Muscle of arm (tissue), 12 donors: Measurements from ENCODE around the gene NCKAP5. TPM values are rescaled to one million over a fixed set of nuclear protein-coding genes. Genes with fewer than 3 reads are reported as not detected.
"Not testable (repeated sequence)": the region's sequence is repeated elsewhere in the genome, so short reads cannot be mapped to it uniquely, and the experiment has no call there.

Experiments used
- DNase-seq: peaks from one replicate; pipeline ENCODE4 v3.0.0-alpha.2; 2013
- polyA plus RNA-seq, 12 donors: library from polyadenylated mRNA; unstranded; fragments of 120-200 nt; gene quantifications; one replicate each; pipeline ENCODE4 v1.2.1, GENCODE V29; 2013; ENCODE audit not compliant: insufficient read length in 12 of 12

NCKAP5 gene
- polyA plus RNA-seq, 12 donors = 3.1 to 17.3 (median 5.4) TPM; not detected in 1

DNA sequence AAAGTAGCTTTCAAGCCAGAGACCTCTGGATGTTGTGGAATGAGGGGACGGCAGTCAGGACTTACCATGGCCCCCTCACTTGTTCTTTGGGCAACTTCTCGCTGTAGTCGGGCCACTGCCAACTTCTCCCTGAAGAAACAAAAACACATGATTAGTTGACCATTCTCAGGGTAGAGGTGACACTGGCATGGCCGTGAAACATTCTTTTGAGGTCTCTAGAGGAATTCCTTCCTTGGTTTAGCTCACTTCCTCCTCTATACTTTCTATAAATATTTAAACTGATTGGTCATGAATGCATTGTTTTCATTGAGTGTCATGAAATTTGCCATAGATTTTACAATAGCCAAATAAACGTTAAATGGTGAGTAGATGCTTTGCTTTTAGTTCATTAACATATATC is 354.6 kb downstream of the NCKAP5 start:
- no peak for DNase-seq

DNA sequence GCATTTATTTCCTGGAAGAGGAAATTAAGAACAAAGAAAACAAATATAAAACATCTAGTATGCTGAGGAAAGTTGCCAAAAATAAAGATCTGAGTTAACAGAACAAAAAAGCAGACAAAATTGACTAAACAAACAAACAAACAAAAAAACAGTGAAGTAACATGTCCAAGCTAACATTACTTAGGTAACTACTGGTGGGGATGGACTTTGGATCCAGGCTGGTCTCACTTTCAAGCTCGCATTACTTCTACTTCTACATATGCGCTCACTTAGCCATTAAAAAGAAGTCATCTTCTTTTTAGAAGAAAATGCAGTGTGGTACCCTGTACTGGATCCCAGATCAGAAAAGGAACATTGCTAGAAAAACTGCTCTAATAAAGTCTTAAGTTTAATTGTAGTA is 358.9 kb downstream of the NCKAP5 start:
- no peak for DNase-seq

DNA sequence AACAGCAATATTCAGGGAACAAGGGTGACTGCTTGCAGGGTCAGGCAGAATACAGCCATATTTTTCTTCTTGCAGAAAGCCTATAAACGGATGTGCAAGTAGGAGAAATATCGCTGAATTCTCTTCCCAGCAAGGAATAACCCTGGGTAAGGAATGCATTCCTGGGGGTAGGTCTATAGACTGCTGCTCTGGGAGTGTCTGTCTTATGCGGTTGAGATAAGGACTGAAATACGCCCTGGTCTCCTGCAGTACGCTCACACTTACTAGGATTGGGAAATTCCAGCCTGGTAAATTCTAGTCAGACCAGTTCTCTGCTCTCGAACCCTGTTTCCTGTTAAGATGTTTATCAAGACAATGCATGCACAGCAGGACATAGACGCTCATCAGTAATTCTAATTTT is 361.6 kb downstream of the NCKAP5 start:
- DNase-seq = not testable (repeated sequence)

- DNase-seq = peak; percentile 38
Observed at GRCh38 chr2:133204421-133204820, 363.8 kb downstream of the NCKAP5 start.

DNA sequence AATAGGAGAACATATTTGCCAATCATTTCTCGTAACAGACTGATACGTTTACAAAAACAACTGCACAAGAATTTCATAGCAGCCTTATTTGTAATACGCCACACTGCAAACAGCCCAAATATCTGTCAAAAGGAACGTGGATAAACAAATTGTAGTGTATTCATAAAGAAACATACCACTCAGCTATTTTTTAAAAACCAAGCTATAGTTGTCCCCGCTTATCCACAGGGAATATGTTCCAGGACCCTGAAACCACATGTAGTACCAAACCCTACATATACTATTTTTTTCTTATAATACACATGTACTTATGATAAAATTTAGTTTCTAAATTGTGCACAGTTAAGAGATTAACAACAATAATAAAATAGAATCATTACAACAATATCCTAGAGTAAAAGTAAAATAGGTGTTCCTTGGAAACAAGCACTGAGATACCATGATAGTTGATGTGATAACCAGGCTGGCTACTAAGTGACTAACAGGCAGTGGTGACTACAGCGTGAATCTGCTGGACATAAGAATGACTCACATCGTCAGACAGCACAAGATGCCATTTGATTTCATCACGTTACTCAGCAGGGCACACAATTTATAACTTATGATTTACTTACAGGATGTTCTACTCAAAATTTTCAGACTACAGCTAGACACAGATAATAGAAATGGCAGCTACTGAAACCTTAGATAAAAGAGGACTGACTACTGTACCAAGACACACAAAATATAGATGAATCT is 367.4 kb downstream of the NCKAP5 start:
- no peak for DNase-seq

DNA sequence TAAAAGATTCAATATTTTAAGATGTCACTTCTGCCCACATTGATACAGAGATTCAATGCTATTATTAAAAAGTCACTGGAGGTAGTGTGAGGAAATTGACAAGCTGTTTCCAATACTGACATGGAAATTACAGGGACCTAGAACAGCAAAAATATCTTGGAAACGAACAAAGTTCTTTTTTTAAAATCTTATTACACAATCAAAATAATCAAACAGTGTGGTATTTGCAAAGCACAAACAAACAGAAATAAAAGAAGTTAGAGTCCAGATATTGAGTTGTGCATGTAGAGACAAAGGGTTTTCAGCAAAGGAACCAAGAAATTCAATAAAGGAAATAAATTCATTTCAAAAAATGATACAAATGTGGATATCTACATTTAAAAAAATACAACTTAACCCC is 369.6 kb downstream of the NCKAP5 start:
- DNase-seq = no peak

GRCh38 chr2:133197156-133197555 is 371.1 kb downstream of the NCKAP5 start:
- no peak for DNase-seq

DNA sequence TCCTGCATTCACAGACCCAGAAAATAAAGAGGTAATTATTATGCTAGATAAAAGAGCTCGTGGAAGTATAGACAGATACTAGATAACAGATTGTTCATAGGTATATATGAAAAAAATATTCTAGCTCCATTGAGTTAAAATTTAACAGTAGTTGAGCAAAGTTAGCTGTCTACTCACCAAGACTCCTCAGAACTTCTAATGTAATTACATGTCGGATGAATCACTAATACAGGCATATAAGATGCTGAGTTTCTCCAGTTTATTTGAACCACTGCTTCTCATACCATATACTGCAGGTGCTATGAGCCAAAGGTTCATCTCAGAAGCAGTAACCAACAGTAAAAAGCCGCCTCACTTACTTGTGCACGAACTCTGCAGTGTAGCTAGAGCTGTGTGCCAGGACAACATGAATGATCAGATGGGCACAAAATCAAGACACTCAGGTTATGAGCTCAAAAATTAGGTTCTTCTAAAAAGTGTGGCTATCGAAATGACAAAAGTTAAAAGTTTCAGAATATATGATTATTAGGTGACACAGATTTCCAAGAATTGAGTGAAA is 373.4 kb downstream of the NCKAP5 start:
- no peak for DNase-seq

DNA sequence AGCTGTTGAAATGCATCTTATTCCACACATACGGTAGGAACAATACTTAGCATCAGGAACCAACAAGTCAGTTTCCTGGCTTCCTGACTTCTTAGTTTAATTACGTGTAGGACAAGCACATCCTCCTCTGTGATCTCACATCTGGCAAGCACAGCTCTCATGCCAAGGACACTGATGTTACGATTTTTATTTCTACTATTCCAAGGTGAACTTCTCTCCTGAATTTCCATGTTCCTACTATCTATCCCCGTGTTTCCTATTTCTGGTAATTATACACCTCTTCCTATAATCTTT is 374.0 kb downstream of the NCKAP5 start:
- DNase-seq = no peak

DNA sequence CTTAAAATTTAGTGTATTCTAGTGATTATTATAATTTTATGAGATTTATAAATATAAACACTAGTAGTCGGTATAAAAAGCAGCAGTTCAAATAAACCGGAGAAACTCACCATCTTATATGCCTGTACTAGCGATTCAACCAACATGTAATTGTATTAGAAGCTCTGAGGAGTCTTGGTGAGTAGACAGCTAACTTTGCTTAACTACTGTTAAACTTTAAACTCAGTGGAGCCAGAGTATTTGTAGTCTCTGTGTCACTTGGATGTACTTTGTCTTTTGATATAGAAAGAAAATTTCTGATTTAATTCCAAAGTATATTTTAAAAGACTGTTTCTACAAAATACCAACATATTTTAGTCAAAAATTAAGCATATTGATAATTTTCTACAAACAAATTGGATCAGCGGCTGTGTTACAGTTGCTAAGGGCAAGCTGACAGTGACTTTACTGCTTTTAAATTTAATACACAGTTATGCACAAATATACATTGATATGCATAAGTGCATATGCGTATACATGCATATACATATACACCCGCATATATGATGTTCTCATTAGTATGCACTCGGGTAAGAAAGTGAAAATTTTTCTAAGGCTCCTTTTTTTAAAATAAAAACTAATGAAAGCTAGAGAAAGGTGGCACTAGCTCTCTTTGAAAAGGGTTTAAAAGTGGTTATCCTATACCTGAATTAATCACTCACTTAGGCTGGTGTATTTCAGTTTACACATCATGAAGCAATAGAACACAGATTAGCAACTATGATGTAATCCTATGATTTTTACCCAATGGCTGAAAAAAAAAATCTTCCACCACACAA is 374.5 kb downstream of the NCKAP5 start:
- DNase-seq = no peak

GRCh38 chr2:133192028-133192427 is 376.2 kb downstream of the NCKAP5 start:
- no peak for DNase-seq

DNA sequence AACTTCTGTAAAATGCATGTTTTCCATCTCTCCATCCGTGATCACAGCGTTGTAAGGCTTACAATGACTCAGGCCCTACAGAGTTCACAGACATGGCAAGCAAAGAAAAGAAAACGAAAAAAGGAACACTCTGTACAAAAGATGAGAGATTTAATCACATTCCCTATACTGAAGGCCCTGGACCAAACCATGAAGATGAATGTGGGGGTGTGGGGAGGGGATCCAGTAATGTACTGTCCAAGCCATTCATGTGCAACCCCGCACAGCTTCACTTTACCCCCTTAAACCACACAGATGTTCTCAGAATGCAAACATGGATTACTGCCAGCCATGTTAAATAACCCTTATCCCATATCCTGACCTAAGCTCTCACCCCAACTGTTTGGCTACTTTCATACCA is 391.1 kb downstream of the NCKAP5 start:
- no peak for DNase-seq

- DNase-seq = no peak
Observed at GRCh38 chr2:133175926-133176325, 392.3 kb downstream of the NCKAP5 start.

GRCh38 chr2:133173224-133173623 is 395.0 kb downstream of the NCKAP5 start:
- DNase-seq = no peak

DNA sequence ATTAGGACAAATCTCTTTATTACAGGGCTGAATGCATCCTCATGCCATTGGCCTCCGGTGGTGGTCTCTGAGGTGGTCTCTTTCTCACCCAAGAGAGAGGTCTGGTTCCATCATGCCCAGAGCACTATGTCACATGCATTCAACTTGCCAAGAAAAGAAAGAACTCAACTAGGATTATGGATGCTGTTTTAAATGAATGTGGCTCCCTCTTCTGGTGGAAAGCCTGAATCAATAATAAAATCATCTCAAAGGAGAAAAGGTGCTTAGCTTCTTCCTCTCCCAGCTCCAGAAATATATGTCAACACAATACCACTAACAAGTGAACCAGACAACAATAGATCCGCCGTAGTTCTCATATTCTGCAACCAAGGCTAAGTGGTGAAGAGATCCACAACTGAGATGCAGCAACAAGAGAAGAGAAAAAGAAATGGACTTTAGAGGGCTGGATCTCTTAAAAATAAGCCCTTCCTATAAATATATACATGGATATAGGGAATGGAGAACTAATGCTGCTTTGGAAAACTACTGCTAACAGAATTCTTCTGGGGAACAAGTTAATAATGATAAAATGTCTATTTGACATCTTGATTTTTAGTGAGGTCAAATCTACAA is 396.8 kb downstream of the NCKAP5 start:
- peak; percentile 72 for DNase-seq

GRCh38 chr2:133169274-133169912 is 398.9 kb downstream of the NCKAP5 start:
- DNase-seq = no peak

DNA sequence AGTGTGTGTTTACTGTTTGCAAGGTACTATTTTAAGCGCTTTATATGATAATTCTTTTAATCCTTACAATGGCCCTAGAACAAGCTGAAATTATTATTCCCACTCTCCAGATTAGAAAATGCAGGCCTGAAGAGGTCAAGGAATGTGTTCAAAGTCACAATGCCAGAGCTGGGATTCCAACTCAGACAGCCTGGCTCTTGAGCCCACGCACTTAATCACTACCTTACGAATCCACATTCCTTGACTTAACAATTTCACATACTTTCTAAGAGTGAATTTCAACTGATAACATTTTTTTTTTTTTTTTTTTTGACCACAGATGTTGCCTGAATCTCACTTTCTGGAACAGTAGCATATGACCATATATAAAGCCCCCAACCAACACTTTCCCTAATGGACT is 400.3 kb downstream of the NCKAP5 start:
- DNase-seq = no peak

DNA sequence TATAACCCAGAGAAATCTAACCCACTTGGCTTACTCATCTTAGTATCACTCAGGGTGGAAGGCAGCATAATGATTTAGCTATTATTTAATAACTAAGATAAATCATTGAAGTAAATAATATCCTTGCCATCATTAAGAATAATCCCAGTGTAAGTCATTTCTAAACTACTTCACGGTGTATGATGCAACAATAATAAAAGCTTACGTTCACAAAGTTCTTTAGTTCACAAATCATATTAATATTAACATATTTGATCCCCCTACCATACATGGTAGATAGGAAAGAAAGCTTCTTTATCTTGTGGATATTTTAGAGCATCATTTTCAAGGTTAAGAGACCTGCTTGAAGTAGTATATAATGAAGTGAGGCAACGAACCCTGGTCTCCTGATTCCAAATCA is 401.0 kb downstream of the NCKAP5 start:
- no peak for DNase-seq

DNA sequence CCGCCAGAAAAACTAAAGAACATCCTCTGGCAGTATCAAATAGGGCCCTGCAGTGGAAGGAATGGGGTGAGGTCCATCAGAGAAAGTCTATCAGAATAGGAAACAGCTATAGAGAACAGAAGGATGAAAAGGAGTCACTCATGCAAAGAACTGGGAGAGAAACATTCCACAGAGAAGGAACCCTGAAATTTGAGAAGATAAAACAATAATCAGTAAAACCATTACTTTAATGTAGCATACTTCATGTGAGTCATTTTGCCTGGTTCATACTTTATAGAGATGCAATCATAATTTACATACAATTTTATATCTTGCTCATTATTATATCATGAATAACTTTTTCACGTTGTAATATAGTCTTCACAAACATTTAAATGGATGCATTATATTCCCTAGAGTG is 402.2 kb downstream of the NCKAP5 start:
- no peak for DNase-seq

DNA sequence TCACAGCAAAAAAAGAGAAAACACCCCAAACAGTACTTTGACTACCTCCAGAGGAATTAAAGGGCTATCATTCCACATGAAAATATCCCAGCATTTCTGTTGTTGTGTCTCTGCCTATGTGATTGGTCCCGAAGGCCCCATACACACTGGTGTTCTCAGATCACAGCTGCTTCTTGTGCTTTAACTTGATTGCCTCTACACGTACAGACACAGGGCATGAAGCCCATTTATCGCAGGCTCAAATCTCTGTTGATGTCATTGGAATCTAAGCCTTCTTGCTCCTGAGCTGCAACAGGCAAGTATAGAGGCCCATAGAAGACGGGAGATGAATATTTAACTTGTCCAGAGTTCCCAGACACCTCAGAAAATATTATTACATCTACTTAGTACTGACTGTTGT is 405.2 kb downstream of the NCKAP5 start:
- DNase-seq = peak; percentile 75

GRCh38 chr2:133158442-133158841 is 409.8 kb downstream of the NCKAP5 start:
- no peak for DNase-seq

GRCh38 chr2:133158024-133158423 is 410.2 kb downstream of the NCKAP5 start:
- DNase-seq = no peak
